ENCODE data around the gene RDH8. TPM values are rescaled to one million over a fixed set of nuclear protein-coding genes. Genes with fewer than 3 reads are reported as not detected.

The RDH8 gene
- total RNA-seq, 1 donor from 2014 or later: not detected

DNA sequence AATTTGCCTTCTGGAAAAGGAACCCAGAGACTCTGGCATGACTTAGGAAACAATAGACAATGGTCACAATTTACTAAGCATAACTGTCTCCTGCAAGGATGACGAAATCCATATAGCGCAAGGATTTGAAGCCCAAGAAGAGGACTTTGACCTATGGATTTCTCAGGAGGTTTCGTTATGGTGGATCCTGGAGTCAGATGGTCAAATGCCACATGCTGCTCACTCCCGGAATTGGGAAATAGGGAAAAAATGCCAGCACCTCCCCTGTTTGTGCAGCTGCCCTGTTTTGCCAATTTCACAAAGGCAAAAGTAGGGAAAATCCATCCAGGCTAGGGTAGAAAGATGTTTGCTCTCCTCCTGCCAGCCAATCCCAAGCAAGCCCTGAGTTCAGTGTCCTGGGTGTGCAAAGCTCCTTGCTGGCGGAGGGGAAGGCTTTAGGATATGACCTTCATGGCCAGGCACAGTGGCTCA is 23.4 kb downstream of the RDH8 start:
- intact Hi-C loops (cut with micrococcal nuclease): no loop called here

DNA sequence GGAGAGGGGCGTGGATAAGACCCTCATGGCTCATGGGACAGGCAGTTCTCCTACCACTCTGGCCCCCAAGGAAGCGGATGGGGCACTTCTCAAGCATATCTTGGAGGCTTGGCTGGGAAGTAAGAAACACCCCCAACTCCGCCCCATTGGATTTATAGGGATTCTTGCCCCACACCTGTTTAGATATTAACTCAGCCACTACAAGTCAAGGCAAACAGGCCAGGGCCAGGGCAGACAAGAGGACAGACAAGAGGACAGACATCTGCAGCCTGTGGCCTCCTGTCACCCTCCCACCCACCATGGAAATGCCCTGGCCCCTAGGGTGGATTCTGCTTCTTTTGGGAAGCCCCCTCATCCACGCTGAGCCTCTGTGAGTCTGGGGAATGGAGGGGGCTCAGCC is 24.1 kb downstream of the RDH8 start:
- intact Hi-C loops (cut with micrococcal nuclease): no loop called here

DNA sequence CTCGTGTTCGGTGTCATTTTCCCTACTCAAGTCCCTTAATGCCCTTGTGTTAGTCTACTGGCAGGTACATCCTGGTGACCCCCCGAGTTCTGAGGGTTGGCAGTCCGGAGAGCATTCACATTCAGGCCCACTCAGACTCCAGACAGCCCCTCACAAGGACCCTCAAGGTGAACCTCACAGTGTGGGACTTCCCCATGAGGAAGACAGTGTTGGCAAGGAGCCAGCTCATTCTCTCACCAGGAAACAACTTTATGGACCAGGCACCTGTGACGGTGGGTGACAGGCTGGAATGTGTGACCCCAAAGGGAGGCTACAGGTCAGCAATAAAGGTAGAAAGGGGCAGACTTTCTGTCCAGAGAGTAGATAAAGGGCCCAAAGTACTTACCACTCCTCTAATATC is 24.5 kb downstream of the RDH8 start:
- intact Hi-C loops (cut with micrococcal nuclease): no loop called here

DNA sequence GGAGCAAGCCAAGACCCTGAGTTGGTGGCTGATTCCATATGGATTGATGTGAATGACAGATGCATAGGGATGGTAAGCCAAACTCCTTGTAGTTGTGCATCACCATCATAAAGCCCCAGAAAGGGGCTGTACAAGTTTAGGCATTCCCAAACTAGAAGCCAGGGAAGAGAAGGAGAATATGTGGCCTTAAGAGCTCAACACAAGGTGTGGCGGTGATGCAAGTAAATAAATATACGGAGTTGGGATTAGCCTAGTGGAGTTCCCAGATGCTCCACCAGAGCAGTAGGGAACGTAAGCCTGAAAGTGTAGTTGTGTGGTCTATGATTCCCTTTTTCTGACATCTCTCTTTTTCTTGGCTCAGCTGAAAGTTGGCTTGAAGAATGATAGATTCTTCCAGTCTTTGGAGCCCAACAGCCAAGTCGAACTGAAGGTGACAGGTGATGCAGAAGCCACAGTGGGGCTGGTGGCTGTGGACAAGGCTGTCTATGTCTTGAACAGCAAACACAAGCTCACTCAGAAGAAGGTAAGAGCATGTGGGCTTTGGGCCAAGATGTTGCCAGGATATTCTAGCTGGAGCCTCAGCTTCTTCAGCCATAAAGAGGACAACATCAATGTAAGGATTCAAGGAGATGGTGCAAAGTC is 30.1 kb downstream of the RDH8 start:
- intact Hi-C loops (cut with micrococcal nuclease): no loop called here

GRCh38 chr19:10044390-10044789 is 31.1 kb downstream of the RDH8 start:
- intact Hi-C loops (cut with micrococcal nuclease): no loop called here

GRCh38 chr19:10045371-10045770 is 32.1 kb downstream of the RDH8 start:
- intact Hi-C loops (cut with micrococcal nuclease): no loop called here

DNA sequence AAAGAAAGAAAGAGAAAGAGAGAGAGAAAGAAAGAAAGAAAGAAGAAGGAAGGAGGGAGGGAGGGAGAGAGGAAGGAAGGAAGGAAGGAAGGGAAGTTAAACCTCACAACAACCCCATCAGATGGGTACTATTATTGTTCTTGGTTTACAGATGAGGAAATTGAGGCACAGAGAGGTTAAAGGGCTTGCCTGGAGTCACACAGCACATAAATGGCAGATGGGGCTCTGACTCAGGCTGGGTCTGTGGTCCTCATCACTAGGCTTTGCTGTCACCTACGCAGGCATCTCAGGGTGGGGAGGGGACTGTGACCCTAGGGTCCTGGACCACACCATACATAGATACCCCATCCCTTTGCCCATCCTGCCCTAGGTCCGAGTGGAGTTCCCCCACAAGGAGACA is 36.3 kb downstream of the RDH8 start:
- intact Hi-C loops (cut with micrococcal nuclease): no loop called here

DNA sequence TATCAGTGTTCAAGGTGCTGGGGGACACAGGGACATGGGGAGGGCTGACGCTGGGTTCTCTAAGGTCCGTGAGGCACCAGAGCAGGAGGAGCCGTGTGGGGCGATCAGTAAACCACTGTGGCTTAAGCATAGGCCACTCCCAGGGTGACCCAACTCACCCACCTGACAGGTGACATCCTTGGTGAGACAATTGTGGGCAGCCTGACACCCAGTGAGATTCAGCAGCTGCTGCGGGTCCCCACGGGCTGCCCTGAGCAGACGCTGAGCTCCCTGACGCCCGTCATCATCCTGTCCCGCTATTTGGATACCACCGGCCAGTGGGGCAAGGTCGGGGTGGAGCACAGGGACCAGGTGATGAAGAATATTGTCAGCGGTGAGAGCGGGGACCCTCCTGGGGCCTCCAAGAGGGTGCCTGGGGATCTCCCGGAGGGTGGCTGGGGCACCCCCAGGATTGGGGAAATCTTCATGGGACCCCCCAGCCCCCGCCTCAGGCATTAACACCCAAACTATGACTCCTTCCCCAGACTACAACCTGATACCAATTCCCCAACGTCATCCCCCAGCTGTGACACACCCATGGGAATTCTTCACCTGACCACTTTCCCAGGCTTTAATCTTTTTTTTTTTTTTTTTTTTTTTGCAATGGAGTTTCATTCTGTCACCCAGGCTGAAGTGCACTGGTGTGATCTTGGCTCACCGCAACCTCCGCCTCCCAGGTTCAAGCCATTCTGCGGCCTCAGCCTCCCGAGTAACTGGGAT is 39.5 kb downstream of the RDH8 start:
- intact Hi-C loops (cut with micrococcal nuclease): no loop called here

DNA sequence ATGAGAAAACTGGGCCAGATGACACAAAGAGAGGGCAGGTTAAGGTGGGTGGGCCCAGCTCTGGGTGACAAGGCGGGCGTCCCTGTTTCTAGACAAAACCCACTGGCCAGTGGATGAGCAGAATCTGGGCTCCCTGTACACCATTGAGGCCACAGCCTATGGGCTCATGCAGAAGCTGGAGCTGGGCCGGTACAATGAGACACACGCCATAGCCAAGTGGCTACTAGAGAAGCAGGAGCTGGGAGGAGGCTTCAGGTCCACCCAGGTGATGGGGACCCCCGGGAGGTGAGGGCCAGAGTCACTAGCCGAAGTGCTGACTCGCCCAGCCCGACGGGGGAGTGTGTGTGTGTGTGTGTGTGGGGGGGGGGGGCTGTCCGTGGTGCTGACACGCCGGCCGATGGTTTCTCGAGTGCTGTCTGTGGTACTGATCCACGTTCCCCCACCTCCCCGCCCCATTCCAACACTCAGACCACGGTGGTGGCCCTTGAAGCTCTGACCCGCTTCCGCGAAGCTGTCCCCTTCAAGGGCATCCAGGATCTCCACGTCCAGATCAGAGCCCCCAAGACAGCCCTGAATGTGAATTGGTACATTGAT is 48.5 kb downstream of the RDH8 start:
- intact Hi-C loops (cut with micrococcal nuclease): no loop called here

GRCh38 chr19:10068205-10068604 is 54.9 kb downstream of the RDH8 start:
- intact Hi-C loops (cut with micrococcal nuclease): no loop called here

GRCh38 chr19:10069046-10069445 is 55.8 kb downstream of the RDH8 start:
- intact Hi-C loops (cut with micrococcal nuclease): no loop called here

DNA sequence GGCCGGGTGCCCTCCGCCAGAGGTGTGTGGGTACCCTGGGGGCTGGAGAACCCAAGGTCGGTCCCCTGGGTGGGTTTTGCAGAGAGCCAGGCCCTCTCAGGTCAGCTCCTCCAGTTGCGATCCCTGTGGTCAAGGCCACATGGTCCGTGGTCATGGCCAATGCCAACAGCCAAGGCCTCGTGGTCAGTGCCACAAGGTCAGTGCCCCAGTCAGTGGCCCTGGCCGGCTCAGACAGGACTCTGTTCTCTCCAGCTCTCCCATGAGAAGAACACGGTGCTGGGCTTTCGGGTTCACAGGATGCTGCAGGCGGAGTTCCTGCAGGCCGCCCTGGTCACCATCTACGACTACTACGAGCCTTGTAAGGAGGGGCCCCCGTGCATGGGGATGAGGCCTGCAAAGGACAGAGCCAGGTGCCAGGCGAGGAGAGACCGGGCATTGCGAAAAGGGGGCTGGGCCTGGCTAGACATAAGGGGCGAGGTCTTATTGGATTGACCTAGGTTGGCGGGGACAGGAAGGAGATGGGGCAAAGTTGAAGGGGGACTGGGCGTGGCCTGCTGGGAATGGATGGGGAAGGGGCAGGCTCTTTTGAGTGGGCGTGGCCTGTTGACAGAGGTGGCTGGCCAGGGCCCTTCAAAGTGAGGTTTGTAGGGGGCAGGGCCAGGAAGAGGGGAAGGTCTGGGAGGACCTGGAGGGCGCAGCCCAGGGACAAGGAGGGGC is 57.6 kb downstream of the RDH8 start:
- intact Hi-C loops (cut with micrococcal nuclease): no loop called here

Other genes with a start within 250 kb of the RDH8 start
- gene ZNF846, start 244.7 kb upstream of the RDH8 start, total RNA-seq: 3.7 and 4.8 TPM in 2 replicates
- gene FBXL12, start 194.4 kb upstream of the RDH8 start, total RNA-seq: 16.2 and 19.0 TPM in 2 replicates
- 381 and 389 TPM in 2 replicates for gene UBL5, start 185.6 kb upstream of the RDH8 start, total RNA-seq
- gene PIN1, start 178.2 kb upstream of the RDH8 start, total RNA-seq: 98.0 and 102 TPM in 2 replicates
- 11.0 and 11.4 TPM in 2 replicates for gene OLFM2, start 77.0 kb upstream of the RDH8 start, total RNA-seq
- 0.05 and 0.07 TPM in 2 replicates for gene COL5A3, start 3.0 kb upstream of the RDH8 start, total RNA-seq
- 101 and 105 TPM in 2 replicates for gene SHFL, start 72.8 kb downstream of the RDH8 start, total RNA-seq
- gene ANGPTL6, start 89.2 kb downstream of the RDH8 start, total RNA-seq: 0.88 and 1.7 TPM in 2 replicates
- 83.2 and 88.7 TPM in 2 replicates for gene PPAN, start 92.9 kb downstream of the RDH8 start, total RNA-seq
- 30.4 and 32.4 TPM in 2 replicates for gene P2RY11, start 98.2 kb downstream of the RDH8 start, total RNA-seq
- 250 and 269 TPM in 2 replicates for gene EIF3G, start 106.4 kb downstream of the RDH8 start, total RNA-seq
- 354 and 359 TPM in 2 replicates for gene DNMT1, start 181.5 kb downstream of the RDH8 start, total RNA-seq
- gene S1PR2, start 217.8 kb downstream of the RDH8 start, total RNA-seq: 8.3 and 8.8 TPM in 2 replicates
- gene MRPL4, start 238.7 kb downstream of the RDH8 start, total RNA-seq: 76.8 and 81.8 TPM in 2 replicates

Measured in T-helper 1 cell treated with Interleukin-12 subunit alpha and Interleukin-12 subunit beta and Interleukin-4 antibody, amounts not matched to agents 30 ng/mL and 1 ng/mL, for 36 hours (primary cell).